GM19452 (cell line): ENCODE measurements around the gene ATP2B3.

ENCODE experiments used
- ATAC-seq: cut with Tn5 transposase; IDR thresholded peaks from one replicate; pipeline ENCODE4 v1.9.1; 2021; ENCODE audit not compliant: unreplicated experiment

The ATP2B3 gene

GRCh38 chrX:153488231-153488914, 29.1 kb upstream of the ATP2B3 start:
- no peak for ATAC-seq

- no peak for ATAC-seq
Measured at GRCh38 chrX:153490217-153490930, 27.1 kb upstream of the ATP2B3 start.

GRCh38 chrX:153491351-153491914, 26.0 kb upstream of the ATP2B3 start:
- no peak for ATAC-seq

GRCh38 chrX:153491918-153492317, 25.5 kb upstream of the ATP2B3 start:
- ATAC-seq = no peak

GRCh38 chrX:153492543-153492942, 24.9 kb upstream of the ATP2B3 start:
- no peak for ATAC-seq

- ATAC-seq = no peak
Measured at GRCh38 chrX:153493085-153493484, 24.4 kb upstream of the ATP2B3 start.

- no peak for ATAC-seq
Measured at GRCh38 chrX:153494061-153494460, 23.4 kb upstream of the ATP2B3 start.

- no peak for ATAC-seq
Measured at GRCh38 chrX:153494541-153495361, 22.7 kb upstream of the ATP2B3 start, which contains the start of gene BGN. BGN (plus strand) TSS chrX:153494980; CDS start chrX:153504632, 9,652 bp downstream.

- no peak for ATAC-seq
Measured at GRCh38 chrX:153495362-153495751, 22.1 kb upstream of the ATP2B3 start.

- ATAC-seq = no peak
Measured at GRCh38 chrX:153495903-153496589, 21.4 kb upstream of the ATP2B3 start.

- ATAC-seq = no peak
Measured at GRCh38 chrX:153496590-153496959, 20.9 kb upstream of the ATP2B3 start.

- no peak for ATAC-seq
Measured at GRCh38 chrX:153498453-153498852, 19.0 kb upstream of the ATP2B3 start.

- ATAC-seq = no peak
Measured at GRCh38 chrX:153499341-153499740, 18.1 kb upstream of the ATP2B3 start.

GRCh38 chrX:153499876-153500275, 17.6 kb upstream of the ATP2B3 start:
- ATAC-seq = no peak

GRCh38 chrX:153500676-153501280, 16.7 kb upstream of the ATP2B3 start:
- ATAC-seq = no peak

- ATAC-seq = no peak
Measured at GRCh38 chrX:153501530-153501929, 15.9 kb upstream of the ATP2B3 start.

- ATAC-seq = no peak
Measured at GRCh38 chrX:153502131-153502530, 15.3 kb upstream of the ATP2B3 start.

- ATAC-seq = no peak
Measured at GRCh38 chrX:153502796-153503195, 14.6 kb upstream of the ATP2B3 start.

- no peak for ATAC-seq
Measured at GRCh38 chrX:153504445-153505016, 12.9 kb upstream of the ATP2B3 start.

- no peak for ATAC-seq
Measured at GRCh38 chrX:153505361-153505760, 12.1 kb upstream of the ATP2B3 start.
